HG03097 (cell line): ENCODE measurements around the gene EIF2S1.
"Not testable (repeated sequence)": the region's sequence is repeated elsewhere in the genome, so short reads cannot be mapped to it uniquely, and the experiment has no call there.

Experiments
- ATAC-seq: cut with Tn5 transposase; IDR thresholded peaks from one replicate; pipeline ENCODE4 v1.9.1; 2021; ENCODE audit not compliant: unreplicated experiment, low FRiP score

Gene EIF2S1

DNA sequence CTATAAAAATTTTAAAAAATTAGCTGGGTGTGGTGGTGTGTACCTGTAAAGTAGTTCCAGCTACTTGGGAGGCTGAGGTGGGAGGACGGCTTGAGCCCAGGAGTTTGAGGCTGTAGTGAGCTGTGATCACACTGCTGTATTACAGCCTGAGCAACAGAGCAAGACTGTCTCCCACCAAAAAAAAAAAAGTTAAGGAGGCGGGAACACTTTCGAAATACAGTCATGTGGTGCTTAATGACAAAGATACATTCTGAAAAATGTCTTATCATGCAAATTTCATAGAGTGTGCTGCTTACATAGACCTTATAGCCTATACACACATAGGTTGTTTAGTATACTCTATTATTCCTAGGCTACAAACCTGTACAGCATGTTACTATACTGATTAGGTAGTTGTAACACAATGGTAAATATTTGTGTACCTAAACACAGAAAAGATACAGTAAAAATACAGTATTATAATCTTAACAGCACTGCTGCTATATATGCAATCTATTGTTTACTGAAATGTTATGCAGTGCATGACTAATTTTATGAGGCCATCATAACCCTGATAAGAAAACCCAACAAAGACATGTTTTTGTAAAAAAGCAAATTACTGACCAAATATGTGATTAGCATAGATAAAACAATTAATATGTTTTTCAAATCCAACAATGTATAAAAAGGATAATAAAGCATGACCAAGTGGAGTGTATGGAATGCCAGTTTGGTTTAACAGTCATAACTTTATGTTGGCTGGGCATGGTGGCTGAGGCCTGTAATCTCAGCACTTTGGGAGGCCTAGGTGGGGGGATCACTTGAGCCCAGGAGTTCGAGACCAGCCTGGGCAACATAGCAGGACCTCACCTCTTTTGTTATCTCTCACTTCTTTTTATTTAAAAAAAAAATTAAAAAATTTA, 11.4 kb downstream of the EIF2S1 start:
- no peak for ATAC-seq

- ATAC-seq = no peak
Measured at GRCh38 chr14:67372833-67373232, 12.7 kb downstream of the EIF2S1 start.

DNA sequence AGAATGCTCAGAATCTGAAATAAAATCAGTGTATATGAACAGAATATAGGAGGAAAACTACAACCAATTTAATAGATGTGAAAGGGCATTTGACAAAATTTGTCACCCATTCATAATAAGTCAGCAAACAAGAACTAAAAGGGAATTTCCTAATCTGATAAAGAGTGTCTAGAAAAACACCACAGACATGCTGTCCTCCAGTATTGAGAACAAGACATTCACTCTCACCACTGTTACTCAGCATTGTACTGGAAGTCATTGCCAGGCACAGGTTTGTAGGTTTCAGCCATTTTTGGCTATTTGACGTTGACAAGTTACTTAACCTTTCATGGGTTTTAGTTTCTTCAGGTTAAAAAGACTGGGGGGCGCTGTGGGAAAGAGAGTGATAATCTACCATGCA, 13.2 kb downstream of the EIF2S1 start:
- ATAC-seq = no peak

DNA sequence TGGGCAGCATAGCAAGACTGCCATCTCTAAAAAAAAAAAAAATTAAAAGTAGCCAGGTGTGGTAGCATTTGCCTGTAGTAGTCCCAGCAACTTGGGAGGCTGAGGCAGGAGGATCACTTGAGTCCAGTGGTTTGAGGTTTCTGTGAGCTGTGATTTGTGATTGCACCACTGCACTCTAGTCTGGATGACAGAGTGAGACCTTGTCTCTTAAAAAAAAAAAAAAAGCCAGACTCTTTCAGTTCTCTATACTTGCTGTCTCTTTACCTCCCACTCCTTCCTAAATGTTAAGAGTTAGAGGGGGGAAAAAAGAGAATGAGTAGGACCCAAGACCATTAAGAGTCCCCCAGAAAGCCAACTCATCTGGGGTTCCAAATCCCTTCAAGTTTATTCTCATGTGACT, 17.8 kb downstream of the EIF2S1 start:
- ATAC-seq = no peak

DNA sequence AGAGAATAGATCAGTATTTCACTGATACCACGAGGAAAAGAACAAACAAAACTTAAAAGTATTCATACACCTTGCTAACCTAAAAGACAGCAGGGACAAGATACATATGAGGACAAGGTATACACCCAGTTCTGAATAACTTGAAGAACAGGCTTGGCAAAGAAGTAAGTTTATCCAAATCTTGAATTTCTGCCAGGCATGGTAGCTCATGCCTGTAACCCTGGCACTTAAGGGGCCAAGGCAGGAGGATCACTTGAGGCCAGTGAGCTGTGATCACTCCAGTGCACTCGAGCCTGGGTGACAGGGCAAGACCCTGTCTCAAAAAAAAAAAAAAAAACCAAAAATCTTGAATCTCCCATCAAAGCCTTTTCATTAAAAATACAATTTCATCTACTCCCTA, 25.0 kb downstream of the EIF2S1 start:
- no peak for ATAC-seq

DNA sequence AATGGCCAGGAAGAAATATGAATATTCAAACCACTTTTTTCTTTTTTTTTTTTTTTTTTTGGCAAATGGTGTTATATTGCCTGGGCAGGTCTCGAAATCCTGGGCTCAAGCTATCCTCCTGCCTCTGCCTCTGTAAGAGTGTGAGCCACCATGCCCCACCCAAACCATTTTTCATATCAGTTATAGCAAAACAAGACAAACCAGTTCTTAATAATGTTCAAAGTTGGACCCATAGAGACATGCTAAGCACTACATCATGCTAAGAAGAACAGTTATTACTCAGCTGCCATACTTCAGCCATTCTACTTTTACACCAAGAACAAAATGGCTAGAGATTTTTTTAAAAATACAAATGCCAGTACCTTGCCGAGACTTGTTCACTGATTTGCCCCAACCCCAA, 25.5 kb downstream of the EIF2S1 start:
- no peak for ATAC-seq

- ATAC-seq = no peak
Measured at GRCh38 chr14:67387195-67387594, 27.1 kb downstream of the EIF2S1 start.

DNA sequence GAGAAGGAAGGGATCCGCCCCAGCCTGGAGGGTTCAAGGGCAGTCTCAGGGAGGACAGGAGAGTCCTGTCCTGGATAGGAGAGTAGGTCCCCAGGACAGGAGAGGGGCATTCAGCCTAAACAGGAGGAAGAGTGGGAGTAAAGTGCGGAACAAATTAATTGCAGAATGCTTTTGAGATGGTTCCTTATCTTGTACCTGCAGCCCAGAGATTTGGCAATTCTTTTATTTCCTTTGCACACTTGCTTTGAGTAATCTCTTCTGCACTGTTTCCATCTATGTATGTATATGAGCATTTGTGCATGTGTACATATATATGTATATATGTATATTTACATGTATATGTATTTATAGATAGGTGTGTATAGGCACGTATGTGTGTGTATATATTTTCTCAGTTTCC, 29.1 kb downstream of the EIF2S1 start:
- no peak for ATAC-seq

- no peak for ATAC-seq
Measured at GRCh38 chr14:67389811-67390534, 29.8 kb downstream of the EIF2S1 start.

DNA sequence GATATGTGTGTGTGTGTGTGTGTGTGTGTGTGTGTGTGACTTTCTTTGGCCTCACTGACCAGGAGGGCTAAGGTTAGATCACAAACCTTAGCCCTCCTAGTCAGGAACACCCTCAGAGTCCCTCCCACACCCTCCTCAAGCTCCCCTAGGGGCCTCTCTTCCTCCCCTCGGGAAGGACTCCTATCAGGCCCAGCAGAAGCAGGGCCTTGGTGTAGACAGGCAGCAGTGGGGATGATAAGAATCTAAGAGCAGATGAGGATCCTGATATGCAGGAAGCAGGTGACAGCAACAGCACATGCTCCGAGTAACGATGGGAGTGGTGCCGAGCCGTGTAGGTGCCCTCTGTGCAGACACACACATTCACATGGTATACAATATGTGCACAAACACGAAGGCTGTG, 31.1 kb downstream of the EIF2S1 start:
- no peak for ATAC-seq

DNA sequence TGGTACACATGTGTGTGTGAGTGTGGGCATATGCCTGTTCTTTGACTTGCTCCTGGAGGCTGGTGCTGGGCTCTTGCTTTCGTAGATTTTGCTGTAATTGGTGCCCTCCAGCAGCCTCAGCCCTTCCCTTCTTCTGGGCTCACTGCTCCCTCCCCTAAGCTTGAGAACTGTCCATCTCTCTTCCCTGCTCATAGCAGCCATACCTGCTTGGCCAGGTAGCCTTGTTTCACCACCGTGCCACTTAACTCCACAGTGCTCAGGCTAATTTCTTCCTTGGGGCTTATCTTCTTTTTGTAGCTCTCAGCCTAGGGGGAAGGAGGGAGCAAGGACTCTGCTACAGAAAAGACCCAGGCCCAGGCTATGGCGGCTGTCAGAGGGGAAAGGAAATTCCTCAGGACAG, 32.0 kb downstream of the EIF2S1 start:
- no peak for ATAC-seq

DNA sequence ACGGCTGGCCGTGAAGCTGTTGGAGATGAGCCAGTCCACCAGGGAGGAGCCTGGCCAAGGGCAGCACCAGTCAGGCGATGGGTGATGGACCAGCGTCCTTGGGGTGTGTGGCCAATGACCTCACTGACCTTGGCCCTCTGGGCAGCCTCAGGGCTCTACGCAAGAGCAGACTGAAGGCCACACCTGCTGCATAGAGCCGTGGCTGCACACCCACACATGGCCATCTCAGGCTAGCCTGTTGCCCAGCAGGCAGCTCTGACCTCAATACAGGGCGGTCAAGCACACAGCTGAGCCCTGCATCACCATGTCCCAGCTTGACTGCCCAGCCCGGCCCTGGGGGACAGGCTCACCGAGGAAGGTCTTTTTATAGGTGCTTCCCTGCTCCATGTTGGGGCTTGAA, 32.7 kb downstream of the EIF2S1 start:
- ATAC-seq = no peak

GRCh38 chr14:67393689-67394088, 33.6 kb downstream of the EIF2S1 start:
- no peak for ATAC-seq

GRCh38 chr14:67395086-67395875, 35.2 kb downstream of the EIF2S1 start:
- no peak for ATAC-seq

DNA sequence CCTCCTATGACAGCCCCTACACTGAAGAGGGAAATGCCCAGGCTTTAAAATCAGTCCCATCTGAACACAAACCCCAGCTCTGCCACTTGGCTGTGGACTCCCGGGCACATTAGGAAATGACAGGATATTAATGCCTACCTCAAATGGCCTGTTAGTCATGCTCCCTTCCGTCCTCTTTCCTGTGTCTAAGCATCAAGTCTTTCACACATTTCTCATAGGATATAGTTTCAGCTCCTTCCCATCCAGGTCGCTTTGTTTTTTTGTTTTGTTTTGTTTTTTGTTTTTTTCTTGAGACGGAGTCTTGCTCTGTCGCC, 35.7 kb downstream of the EIF2S1 start:
- ATAC-seq = no peak

DNA sequence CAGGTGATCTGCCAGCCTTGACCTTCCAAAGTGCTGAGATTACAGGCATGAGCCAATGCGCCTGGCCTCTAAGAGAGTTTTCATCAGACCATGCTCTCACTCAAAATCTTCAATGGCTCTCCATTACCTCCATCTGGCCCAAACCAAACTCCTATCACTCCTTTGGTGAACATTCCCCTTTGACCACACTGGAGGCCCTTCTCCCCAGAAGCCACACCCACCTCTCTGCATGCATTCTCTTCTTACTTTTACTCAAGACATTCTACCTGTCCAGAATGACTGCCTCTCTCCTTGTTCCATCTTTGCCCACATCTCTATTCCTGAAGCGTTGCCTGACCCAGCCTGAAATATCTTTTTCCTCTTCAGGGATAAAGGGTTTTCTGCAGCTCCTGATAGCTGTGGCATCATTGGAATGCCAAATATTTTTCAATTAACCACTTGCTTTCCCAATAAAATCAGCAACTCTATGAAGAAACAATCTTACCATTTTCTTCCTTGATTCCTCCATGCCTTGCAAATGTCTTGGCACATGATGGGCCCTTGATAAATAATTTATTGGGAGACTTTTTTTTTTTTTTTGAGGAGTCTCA, 36.3 kb downstream of the EIF2S1 start:
- ATAC-seq = no peak

DNA sequence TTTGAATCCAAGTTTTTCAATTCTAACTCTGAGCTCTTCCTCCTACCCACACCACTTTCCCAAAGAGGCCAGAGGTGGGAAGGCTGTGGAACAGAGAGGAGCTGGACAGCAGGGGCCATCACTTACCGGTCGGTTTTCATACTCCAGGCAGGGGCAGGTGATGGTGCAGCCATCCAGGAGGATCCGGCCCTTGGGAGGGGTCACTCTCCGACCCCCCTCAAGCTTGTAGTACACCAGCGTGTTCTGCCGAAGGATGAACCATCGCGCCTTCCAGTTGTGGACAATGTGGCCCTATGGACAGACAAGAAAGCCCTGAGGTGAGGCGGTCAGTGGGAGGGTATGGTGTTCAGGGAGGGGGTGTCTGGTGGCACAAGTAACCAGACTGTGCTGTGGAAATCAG, 37.4 kb downstream of the EIF2S1 start:
- no peak for ATAC-seq

DNA sequence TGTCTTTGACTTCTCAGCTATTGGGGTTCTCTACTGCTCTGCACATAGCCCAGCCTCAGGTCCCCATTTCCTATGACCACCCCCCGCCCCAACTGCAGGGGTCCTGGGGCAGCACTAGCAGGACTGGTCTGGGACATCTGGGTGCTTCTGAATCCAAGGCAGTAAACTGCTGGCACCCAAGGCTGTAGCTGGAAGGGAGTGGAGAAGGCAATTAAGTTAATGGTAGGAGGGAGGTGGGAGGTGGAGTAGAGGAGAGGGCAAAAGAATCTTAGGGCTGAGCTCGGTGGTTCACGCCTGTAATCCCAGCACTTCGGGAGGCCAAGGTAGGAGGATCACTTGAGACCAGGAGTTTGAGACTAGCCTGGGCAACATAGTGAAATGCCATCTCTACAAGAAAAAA, 40.3 kb downstream of the EIF2S1 start:
- ATAC-seq = no peak

DNA sequence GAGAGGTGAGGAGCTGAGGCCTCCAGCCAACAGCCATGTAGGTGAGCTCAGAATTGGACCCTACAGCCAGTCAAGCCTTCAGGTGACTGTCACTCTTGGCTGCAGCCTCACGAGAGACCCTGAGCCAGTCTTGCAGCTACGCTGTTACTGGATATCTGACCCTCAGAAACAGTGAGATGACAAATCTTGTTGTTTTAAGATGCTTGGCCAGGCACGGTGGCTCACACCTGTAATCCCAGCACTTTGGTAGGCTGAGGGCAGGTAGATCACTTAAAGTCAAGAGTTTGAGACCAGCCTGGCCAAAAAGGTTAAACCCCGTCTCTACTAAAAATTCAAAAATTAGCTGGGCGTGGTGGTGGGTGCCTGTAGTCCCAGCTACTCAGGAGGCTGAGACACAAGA, 45.6 kb downstream of the EIF2S1 start:
- ATAC-seq = no peak

- not testable (repeated sequence) for ATAC-seq
Measured at GRCh38 chr14:67408122-67408801, 48.1 kb downstream of the EIF2S1 start.
